ENCODE measurements around the gene ZNF142. TPM values are rescaled to one million over a fixed set of nuclear protein-coding genes. Genes with fewer than 3 reads are reported as not detected.

Gene ZNF142
- total and polyA plus RNA-seq, 8 donors = 3.6 to 49.1 (median 12.6) TPM

- no peaks in the 10 kb centered on the region for H3K9me3 ChIP-seq
- WGBS, 5 donors = 85 to 93% (median 86%) methylated on average over 13 to 15 of the region's 15 CpGs
- intact Hi-C loops (cut with DNase I; ENCODE audit: low total_unique reads) = no loop called here
- H3K27ac ChIP-seq = no peak overlapping the region
- no peak overlapping the region for H3K4me3 ChIP-seq
- no peak for DNase-seq
- peaks cover 6 to 14% (median 13%) of the 10 kb centered on the region in 4 donors for H3K4me1 ChIP-seq
- peaks cover 65 to 77% (median 75%) of the 10 kb centered on the region in 4 donors for H3K36me3 ChIP-seq
- no peaks in the 10 kb centered on the region for H3K27me3 ChIP-seq
- no peak for TF ChIP-seq POLR2A (IDR thresholded peaks at IDR 0.05)
- no peak for TF ChIP-seq POLR2AphosphoS5 (IDR thresholded peaks at IDR 0.05)
- no peak for TF ChIP-seq EP300 (IDR thresholded peaks at IDR 0.05)
- no peak for TF ChIP-seq CTCF (IDR thresholded peaks at IDR 0.05)
Measured at GRCh38 chr2:218663901-218664300, 4.5 kb upstream of the ZNF142 start.

- H3K4me3 ChIP-seq = no peak overlapping the region
- TF ChIP-seq CTCF (IDR thresholded peaks at IDR 0.05) = no peak
- TF ChIP-seq EP300 (IDR thresholded peaks at IDR 0.05) = no peak
- no peaks in the 10 kb centered on the region for H3K27me3 ChIP-seq
- intact Hi-C loops (cut with DNase I; ENCODE audit: low total_unique reads) = no loop called here
- no peak for DNase-seq
- H3K36me3 ChIP-seq = peaks cover 57 to 66% (median 65%) of the 10 kb centered on the region in 4 donors
- no peaks in the 10 kb centered on the region for H3K9me3 ChIP-seq
- WGBS, 5 donors = 83 to 93% (median 90%) methylated on average over 10 of the region's 10 CpGs
- H3K27ac ChIP-seq = no peak overlapping the region
- peaks cover 15 to 25% (median 23%) of the 10 kb centered on the region in 4 donors for H3K4me1 ChIP-seq
Measured at GRCh38 chr2:218662827-218663226, 3.4 kb upstream of the ZNF142 start.

- no peak overlapping the region for H3K4me3 ChIP-seq
- peaks cover 53 to 66% (median 63%) of the 10 kb centered on the region in 4 donors for H3K36me3 ChIP-seq
- H3K4me1 ChIP-seq = peaks cover 15 to 30% (median 27%) of the 10 kb centered on the region in 4 donors
- no peaks in the 10 kb centered on the region for H3K27me3 ChIP-seq
- DNase-seq = no peak
- intact Hi-C loops (cut with DNase I; ENCODE audit: low total_unique reads) = no loop called here
- WGBS, 5 donors = 82 to 89% (median 86%) methylated on average over 7 of the region's 7 CpGs
- TF ChIP-seq POLR2AphosphoS5 (IDR thresholded peaks at IDR 0.05) = no peak
- no peak for TF ChIP-seq EP300 (IDR thresholded peaks at IDR 0.05)
- no peak for TF ChIP-seq CTCF (IDR thresholded peaks at IDR 0.05)
- TF ChIP-seq POLR2A (IDR thresholded peaks at IDR 0.05) = no peak
- no peaks in the 10 kb centered on the region for H3K9me3 ChIP-seq
- no peak overlapping the region for H3K27ac ChIP-seq
Measured at GRCh38 chr2:218662377-218662776, 3.0 kb upstream of the ZNF142 start.

- Histone ChIP-seq H3K4me1 (peaks cover 15 to 33% (median 27%) of the 10 kb centered on the region in 4 donors), H3K27me3 (no peaks in the 10 kb centered on the region), H3K4me3 (peak overlapping the region; percentile 71 to 91 (median 87)), H3K9me3 (no peaks in the 10 kb centered on the region), H3K36me3 (peaks cover 42 to 65% (median 58%) of the 10 kb centered on the region in 4 donors), H3K27ac (peak overlapping the region; percentile 55 to 87 (median 81))
- intact Hi-C loops (cut with DNase I; ENCODE audit: low total_unique reads) = no loop called here
- no peak for DNase-seq
- TF ChIP-seq POLR2A (IDR thresholded peaks at IDR 0.05) = no peak
- TF ChIP-seq EP300 (IDR thresholded peaks at IDR 0.05) = no peak
- TF ChIP-seq CTCF (IDR thresholded peaks at IDR 0.05) = no peak
- no peak for TF ChIP-seq POLR2AphosphoS5 (IDR thresholded peaks at IDR 0.05)
- WGBS, 5 donors = 9 to 21% (median 13%) methylated on average over 8 of the region's 8 CpGs
Measured at GRCh38 chr2:218659988-218660358, 550 bp upstream of the ZNF142 start.
